Islet of Langerhans (tissue), 1 donor: ENCODE results near the gene SERPINB2.
"Not testable (repeated sequence)": the region's sequence is repeated elsewhere in the genome, so short reads cannot be mapped to it uniquely, and the experiment has no call there.

Experiments
- FAIRE-seq: peaks from one replicate; lab custom pipeline; 2011; peaks lifted over from hg19 to GRCh38; lab: Jason Lieb, UNC

Gene SERPINB2

DNA sequence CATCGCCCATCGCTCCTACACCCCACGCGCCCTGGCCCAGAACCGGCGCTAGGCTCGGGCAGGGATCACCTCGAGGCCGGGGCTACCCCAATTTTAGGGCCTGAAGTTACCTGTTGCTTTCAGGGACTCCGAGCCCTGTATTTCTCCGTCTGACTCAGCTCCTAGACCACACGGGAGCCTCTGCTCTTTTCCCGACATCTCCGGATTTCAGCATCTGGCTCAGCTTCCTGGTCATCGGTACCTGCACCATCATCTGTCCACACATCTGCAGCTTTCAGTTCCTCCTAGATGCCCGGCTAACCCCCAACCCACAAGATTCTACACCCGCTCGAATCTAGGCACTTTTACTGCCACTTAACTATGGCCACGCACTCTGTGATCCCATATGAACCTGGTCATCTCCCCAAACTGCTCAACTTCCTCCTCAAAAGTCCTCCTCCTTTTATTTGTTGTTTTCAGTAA, 49.5 kb downstream of the SERPINB2 start:
- no peak for FAIRE-seq

DNA sequence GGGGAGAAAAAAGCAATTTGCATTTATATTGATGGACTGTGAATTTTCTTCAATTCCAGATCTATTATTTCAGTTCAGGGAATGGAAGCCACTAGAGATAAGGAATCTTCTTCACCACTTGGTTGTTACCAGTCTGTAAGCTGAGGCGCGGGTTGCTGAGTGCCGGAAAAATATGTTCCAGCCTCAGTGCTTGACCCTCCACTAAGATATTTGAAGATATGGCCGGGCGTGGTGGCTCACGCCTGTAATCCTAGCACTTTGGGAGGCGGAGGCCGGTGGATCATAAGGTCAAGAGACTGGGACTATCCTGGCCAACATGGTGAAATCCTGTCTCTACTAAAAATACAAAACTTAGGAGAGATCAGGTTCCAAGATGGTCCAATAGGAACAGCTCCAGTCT, 52.5 kb downstream of the SERPINB2 start:
- FAIRE-seq = no peak

DNA sequence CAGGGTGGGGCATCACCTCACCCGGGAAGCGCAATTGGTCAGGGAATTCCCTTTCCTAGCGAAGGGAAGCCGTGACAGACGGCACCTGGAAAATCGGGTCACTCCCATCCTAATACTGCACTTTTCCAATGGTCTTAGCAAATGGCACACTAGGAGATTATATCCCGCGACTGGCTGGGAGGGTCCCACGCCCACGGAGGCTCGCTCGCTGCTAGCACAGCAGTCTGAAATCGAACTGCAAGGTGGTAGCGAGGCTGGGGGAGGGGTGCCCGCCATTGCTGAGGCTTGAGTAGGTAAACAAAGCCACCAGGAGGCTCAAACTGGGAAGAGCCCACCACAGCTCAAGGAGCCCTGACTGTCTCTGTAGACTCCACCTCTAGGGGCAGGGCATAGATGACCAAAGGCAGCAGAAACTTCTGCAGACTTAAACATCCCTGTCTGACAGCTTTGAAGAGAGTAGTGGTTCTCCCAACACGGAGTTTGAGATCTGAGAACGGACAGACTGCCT, 53.1 kb downstream of the SERPINB2 start:
- FAIRE-seq = not testable (repeated sequence)

DNA sequence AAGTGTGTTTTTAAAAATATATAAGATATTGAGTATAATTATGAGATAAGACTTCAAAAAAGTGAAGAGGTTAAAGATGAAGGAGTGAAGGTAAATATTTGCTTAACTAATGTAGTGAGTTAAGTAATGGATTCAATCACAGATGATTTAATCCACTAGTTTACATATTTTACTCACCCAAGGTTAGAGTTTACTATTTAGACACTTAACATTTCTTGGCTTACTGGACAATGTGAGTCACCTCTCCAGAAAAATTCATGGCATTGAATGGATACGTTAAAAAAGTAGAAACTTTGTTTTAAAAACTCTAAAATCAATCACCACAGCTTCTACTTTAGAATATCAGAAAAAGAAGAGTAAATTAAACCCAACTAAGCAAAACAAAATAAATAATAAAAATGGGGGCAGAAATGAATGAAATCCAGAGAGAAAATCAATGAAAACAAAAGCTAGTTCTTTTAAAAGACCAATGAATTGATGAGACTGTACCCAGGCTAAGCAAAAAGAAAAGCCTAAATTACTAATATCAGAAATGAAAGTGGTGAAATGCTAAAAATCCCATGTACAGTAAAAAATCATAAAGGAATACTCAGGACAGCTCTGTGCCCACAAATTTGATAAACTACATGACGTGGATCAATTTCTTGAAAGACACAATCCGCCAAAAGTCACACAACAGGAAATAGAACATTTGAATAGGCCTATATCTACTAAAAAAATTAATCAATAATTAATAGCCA, 59.7 kb downstream of the SERPINB2 start:
- FAIRE-seq = no peak

DNA sequence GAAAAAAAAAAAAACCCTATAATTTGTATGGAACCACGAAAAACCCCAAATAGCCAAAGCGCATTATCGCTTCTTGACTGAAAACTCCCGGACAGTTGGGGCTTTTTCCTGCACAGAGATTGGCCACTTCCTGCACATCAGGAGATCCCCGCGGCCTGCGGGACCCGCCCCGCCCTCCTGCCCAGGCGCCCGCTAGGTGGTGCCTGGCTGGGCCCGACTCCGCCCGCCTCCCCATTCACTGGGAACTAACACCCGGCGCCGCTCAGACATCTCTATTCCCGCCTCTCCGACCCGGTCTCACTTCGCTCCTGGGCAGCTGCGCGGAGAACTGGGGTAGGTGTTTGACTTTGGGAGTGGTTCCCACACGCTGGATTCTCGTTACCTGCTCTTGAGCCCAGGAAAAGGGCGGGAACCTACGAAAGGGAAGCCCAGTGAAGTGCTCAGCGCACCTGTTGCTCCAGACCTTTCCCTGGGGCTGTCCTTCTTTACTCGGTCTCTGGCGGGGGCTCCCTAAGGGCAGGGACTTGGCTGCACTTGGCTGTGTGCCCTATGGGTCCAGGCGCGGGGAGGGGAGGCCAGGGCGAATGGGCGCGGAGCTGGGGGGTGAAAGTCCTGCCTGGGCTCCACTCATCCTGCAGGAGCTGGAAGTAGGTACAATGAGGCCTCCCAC, 61.7 kb downstream of the SERPINB2 start, which contains the start of gene HMSD:
TSS of gene HMSD (plus strand) at position 234 of the 670 bp plus-strand sequence. CDS start 4,155 bp downstream, outside the sequence.
- no peak for FAIRE-seq

DNA sequence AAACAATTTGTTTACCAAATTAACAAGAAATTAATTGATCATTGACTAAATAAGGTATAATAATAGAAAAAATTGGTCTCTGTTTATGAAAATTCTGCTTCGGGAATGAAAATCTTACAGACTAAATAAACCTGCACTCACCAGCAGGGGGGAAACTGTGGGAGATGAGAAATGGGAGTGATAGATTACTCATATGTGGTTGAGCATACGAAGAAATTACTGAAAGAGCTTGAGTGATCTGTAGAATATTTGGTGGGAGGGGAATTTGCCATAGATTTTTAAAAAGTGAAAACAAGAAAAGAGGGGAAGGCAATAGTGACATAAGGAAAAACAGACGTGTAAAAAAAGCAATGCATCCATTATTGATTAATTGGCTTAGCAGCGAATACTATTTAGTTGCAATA, 63.8 kb downstream of the SERPINB2 start:
- no peak for FAIRE-seq
